PC-9 (cell line): Measurements from ENCODE around the gene ARID5A.
A peak's percentile ranks its signal among the peaks of the same experiment; 100 is the strongest.

Experiments used
- EZH2 ChIP-seq: fragments of 200-600 bp; sonication (generic); IDR thresholded peaks from 2 replicates; pipeline ENCODE4 v1.8.0; 2017; ENCODE audit warnings: antibody characterized with exemption, low read depth
- TF ChIP-seq, protein P1 (sequence below): fragments of 200-600 bp; sonication (generic); conservative IDR thresholded peaks from 2 replicates; pipeline ENCODE4 v1.6.1; 2017; ENCODE audit warnings: mixed run types, antibody characterized with exemption, mild to moderate bottlenecking, moderate library complexity

DNA sequence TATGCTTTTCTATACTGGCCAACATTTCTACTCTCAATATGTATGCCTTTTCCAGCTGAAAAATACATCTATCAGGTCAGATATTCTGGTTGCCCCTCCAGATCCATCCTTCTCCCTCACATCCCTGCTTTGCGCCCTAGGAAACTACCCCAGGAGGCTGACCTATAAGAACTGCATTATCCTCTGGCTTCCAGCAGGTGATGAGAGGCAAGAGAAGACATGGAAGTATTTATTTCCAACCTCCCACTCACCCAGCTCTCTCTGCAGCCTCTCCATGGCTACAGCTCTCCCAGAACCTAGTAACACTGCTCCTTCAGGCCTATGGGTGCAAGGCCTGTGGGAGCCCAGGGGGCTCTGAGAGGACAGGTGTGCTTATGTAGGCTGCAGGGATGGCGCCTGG lies 42.9 kb downstream of the ARID5A start:
- TF ChIP-seq, protein P1, sequence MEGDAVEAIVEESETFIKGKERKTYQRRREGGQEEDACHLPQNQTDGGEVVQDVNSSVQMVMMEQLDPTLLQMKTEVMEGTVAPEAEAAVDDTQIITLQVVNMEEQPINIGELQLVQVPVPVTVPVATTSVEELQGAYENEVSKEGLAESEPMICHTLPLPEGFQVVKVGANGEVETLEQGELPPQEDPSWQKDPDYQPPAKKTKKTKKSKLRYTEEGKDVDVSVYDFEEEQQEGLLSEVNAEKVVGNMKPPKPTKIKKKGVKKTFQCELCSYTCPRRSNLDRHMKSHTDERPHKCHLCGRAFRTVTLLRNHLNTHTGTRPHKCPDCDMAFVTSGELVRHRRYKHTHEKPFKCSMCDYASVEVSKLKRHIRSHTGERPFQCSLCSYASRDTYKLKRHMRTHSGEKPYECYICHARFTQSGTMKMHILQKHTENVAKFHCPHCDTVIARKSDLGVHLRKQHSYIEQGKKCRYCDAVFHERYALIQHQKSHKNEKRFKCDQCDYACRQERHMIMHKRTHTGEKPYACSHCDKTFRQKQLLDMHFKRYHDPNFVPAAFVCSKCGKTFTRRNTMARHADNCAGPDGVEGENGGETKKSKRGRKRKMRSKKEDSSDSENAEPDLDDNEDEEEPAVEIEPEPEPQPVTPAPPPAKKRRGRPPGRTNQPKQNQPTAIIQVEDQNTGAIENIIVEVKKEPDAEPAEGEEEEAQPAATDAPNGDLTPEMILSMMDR: 0 out of 2 replicates have a peak, but pooled peaks have one; percentile 21
- no peak for TF ChIP-seq EZH2
